NK-92 (cell line): Measurements from ENCODE around the gene ZFP28.

Experiments
- DNase-seq: peaks from one replicate; lab custom pipeline; 2025; ENCODE audit not compliant: unreplicated experiment; lab: John Stamatoyannopoulos, UW

The ZFP28 gene

DNA sequence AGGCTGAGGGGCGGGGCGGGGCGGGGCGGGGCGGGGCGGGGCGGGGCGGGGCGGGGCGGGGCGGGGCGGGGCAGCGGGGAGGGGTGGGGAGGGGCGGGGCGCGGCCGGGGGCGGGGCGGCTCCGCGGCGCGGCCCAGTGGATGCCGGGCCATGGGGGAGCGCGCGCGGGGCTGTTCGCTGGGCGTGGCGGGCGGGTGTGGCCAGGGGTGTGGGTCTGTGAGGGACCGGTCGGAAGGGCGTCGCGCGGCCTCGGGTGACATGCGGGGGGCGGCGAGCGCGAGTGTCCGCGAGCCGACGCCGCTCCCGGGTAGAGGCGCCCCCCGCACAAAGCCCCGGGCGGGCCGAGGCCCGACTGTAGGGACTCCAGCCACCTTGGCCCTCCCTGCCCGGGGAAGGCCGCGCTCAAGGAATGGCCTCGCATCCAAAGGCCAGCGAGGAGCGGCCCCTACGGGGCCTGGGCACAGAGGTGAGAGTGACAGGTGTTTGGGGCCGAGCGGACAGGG, at the start of gene ZFP28:
Gene ZFP28, plus strand, starts transcription at position 188 of the 503 bp plus-strand sequence. Its CDS starts 71 bp downstream, at position 259.
- no peak for DNase-seq

GRCh38 chr19:56491399-56491798, 47.3 kb upstream of the ZFP28 start:
- DNase-seq, result no peak

DNA sequence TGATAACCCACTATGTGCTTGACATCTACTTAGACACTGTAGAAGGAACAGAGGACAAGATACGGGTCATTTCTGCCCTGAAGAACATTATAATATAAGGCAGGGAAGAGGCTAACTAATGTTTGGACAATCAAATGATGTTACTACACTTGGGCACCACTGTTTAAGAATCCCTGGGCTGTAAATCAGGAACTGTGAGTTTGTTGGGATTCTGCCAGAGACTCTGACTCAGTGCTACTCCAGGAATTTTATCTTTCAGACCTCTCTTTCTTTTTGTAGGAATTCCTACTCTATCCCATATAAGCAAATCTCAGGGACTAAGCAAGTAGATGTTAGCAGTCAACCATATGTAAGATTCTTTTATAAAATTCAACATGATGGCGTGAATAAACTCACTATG, 34.2 kb upstream of the ZFP28 start:
- no peak for DNase-seq

DNA sequence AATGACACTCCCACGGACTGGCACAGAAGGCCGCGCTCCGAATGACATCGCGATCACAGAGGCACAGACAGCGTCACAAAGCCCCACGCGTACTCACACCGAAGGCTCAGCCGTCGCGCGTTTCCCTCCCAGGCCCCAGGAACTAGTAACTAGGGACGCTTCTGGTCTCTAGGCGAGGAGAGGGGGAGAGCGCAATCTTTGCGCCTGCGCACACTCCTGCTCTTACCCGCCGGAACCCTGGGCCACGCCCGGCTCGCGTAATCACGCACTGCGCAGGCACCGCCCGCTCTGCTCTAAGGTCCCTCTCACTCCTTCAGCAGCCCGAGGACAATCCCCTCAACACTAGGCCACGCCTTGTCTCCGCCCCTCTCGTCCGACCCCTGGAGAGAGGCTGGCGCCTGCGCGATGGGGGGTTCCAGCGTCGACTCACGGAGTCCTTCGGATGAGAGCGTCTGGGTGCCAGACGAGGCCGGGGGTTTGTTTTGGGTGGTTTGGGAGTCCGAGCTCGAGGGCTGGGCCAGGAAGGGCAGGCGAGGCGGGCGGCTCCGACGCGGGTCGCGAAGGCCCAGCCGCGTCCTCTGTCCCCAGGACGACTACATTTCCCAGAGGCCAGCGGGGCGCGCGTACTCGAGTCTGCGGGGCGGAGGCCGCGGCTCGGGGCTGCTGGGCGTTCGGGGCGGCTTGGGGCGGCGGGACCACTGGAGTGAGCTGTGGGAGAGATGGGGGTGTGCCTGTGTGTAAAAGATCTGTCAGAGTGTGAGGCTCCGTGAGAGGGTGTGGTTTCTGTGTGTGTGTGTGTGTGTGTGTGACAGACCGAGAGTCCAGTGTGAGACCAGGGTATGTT, 31.1 kb upstream of the ZFP28 start, which contains the start of gene ZNF471:
Gene ZNF471, plus strand, starts transcription at position 410 of the 844 bp plus-strand sequence. CDS start 3,717 bp downstream, outside the sequence.
- DNase-seq, result peak; percentile 15

DNA sequence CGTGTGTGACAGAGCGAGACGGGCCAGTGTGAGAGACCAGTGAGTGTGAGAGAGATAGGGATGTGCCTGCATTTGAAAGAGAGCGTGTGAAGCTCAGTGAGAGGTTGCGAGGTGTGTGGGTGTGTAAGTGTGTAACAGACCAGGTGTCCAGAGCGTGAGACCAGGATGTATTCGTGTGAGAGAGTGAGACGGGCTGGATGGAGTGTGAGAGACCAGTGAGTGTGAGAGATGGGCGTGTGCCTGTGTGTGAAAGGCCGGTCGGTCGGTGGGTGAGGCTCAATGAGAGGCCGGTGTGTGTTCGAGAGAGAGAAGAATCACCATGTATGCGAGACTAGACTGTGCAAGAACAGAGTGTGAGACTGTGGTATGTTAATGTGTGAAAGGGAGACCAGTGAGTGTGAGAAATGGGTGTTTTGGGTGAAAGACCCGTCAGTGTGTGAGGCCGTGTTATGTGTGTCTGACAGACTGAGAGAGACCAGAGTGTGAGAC, 30.4 kb upstream of the ZFP28 start:
- no peak for DNase-seq

GRCh38 chr19:56525214-56525860, 13.4 kb upstream of the ZFP28 start:
- no peak for DNase-seq

DNA sequence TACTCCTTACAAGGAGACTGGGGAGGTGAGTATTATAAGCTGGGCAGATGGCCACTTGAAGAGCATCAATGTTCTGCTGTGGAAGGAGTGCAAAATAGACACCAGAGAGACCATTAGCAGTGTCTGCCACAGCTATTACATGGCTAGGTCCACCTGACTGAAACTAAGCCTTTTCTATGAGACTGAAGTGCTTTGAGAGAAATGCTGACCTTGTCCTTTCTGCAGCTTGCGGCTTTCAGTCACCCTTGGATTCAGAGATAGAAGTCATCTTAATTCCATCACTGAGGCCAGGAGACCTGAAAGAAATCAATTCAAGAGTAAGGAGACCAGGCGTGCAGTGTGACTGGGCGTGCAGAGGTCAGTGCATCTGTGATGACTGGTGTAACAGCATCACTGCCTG, 1.3 kb upstream of the ZFP28 start:
- DNase-seq, result no peak

- DNase-seq, result no peak
Observed at GRCh38 chr19:56538254-56538760, 441 bp upstream of the ZFP28 start.

GRCh38 chr19:56543776-56544175, 5.0 kb downstream of the ZFP28 start:
- no peak for DNase-seq

GRCh38 chr19:56547535-56547934, 8.8 kb downstream of the ZFP28 start:
- no peak for DNase-seq

DNA sequence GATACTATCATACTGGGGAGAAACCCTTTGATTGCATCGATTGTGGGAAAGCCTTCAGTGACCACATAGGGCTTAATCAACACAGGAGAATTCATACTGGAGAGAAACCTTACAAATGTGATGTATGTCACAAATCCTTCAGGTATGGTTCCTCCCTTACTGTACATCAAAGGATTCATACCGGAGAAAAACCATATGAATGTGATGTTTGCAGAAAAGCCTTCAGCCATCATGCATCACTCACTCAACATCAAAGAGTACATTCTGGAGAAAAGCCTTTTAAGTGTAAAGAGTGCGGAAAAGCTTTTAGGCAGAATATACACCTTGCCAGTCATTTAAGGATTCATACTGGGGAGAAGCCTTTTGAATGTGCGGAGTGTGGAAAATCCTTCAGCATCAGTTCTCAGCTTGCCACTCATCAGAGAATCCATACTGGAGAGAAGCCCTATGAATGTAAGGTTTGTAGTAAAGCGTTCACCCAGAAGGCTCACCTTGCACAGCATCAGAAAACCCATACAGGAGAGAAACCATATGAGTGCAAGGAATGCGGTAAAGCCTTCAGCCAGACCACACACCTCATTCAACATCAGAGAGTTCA, 15.6 kb downstream of the ZFP28 start:
- no peak for DNase-seq

DNA sequence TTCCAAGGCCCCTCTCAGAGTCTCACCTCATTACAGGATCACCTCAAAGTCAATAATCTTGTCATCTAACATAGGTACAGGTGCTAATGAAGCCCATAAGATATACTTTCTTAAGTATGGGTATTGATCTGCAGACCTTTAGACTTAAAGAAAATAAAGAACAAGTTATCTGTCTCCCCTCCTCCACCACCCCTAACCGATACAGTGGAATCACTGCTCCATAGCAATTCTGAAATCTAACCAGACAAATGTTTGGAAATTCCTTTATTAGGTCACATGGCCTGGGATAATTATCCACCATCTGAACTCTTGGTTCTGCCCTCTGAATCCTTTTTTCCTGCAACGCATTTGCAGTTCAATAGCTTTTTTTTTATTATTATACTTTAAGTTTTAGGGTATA, 24.0 kb downstream of the ZFP28 start:
- DNase-seq, result no peak

DNA sequence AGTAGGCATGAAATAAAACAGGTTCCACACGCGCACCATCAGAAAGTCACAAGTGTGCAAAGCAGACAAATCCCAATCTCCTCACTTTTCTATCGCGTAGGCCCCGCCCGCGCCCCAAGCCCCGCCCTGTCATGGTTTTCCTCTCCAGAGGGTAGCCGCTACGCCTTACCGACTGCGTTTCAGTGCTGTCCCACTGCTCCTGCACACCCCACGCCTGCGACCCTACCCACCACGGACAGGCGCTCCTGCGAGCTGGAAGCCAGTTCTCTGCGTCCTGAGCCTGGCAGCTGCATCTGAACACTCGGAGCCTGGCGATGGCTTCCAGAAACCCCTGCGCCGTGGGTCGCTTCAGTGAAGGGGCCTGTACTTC, 28.1 kb downstream of the ZFP28 start:
- no peak for DNase-seq

GRCh38 chr19:56567274-56568120, 28.7 kb downstream of the ZFP28 start, which contains the start of gene ZNF470:
Gene ZNF470 (plus strand): TSS chr19:56567468. CDS start chr19:56570312, 2,844 bp downstream.
- DNase-seq, result no peak

DNA sequence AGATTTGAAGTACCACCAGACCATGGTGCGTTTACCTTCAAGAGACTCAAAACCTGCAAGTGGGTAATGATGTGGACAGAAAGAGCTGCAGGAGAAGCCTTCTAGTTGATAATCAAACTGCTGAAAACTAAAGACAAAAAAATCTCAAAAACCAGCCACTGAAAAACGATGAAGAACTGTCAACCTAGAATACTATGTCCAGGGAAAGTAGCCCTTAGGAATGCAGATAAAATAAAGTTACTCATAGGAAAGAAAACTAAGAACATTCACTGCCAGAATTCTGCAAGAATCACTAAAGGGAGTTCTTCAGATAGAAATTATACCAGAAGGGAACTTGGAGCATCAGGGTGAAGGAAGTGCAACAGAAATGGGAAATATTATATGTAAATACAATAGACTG, 33.8 kb downstream of the ZFP28 start:
- DNase-seq, result no peak

DNA sequence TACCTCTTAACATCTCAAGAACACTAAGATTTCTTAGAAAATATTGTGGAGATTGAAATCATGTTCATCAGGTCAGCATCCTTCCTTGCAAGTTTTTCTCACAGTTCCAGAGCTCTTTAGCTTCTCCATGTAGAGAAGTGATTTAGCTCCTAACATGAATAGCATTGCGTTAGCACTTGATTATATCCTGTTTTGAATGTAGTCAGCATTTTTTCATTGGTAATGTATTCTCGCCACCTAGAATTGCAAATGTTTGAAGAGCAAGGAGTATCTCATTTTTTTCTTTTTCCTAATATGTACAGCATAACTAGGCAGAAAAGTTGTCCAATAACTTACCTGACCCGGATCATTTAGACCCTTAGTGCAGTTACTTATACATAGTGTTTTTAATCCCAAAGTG, 35.2 kb downstream of the ZFP28 start:
- no peak for DNase-seq

DNA sequence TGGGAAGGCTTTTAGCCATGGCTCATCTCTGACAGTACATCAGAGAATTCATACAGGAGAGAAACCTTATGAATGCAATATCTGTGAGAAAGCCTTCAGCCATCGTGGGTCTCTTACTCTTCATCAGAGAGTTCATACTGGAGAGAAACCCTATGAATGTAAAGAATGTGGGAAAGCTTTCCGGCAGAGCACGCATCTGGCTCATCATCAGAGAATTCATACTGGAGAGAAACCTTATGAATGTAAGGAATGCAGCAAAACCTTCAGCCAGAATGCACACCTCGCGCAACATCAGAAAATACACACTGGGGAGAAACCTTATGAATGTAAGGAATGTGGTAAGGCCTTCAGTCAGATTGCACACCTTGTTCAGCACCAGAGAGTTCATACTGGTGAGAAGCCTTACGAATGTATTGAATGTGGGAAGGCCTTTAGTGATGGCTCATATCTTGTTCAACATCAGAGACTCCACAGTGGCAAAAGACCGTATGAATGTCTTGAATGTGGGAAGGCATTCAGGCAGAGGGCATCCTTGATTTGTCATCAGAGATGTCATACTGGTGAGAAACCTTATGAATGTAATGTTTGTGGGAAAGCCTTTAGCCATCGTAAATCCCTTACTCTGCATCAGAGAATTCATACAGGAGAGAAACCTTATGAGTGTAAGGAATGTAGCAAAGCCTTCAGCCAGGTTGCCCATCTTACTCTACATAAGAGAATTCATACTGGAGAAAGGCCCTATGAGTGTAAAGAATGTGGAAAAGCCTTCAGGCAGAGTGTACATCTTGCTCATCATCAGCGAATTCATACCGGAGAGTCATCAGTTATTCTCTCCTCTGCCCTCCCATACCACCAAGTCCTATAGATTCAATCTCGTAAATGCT, 39.2 kb downstream of the ZFP28 start:
- no peak for DNase-seq

DNA sequence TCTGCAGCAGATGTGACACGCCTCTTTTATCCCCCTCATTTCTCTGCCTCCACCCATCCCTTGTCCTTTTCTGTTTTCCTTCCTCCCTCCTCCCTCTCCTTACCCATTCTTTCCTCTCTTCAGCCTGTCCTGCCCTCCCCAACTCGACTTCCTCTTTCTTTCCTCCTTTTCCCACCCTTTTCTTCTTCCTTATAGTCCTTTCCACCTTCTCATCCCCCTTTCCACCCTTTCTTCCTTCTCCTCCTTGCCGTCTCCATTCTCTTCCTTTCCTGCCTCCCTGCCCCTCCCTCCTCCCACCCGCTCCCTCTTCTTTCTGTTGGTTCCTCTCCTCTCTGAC, 55.7 kb downstream of the ZFP28 start:
- DNase-seq, result no peak

GRCh38 chr19:56594783-56595547, 56.2 kb downstream of the ZFP28 start, which contains the start of gene ZNF71:
Gene ZNF71 (plus strand): TSS chr19:56595302. CDS start chr19:56601559, 6,257 bp downstream.
- peak; percentile 23 for DNase-seq
